A673 (cell line): ENCODE measurements around the gene ACVR1C.

Experiments
- CTCF ChIP-seq: fragments of 300-800, 200-600 bp; sonication (generic); conservative IDR thresholded peaks from 2 replicates; pipeline ENCODE4 v1.5.1; 2017; ENCODE audit warnings: low read depth, mild to moderate bottlenecking, antibody characterized with exemption, low read length, moderate library complexity, mixed read lengths
- EZH2 ChIP-seq: fragments of 200-600 bp; sonication (generic); IDR thresholded peaks from 2 replicates; pipeline ENCODE4 v1.6.1; 2017; ENCODE audit warnings: borderline replicate concordance, low read depth, mild to moderate bottlenecking, mixed read lengths, antibody characterized with exemption, low read length; ENCODE audit not compliant: poor library complexity, severe bottlenecking

DNA sequence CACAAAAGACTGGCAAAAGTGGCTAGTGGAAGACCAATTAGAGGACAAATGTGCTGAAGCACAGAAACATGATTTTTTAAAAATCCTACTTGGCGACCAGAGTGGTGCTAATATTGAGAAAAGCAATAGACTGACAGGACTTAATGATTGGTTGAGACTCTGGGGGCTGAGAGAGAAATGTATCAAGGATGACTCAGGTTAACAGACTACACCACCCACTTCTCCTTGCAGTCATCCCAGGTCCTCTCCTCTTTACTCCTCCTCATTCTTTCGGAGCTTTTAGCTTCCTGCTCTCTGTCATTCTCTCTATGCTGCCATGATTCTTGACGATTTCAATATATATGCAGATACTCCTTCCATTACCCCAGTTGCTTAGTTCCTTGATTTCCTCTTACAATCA lies 130.2 kb downstream of the ACVR1C start:
- no peak for TF ChIP-seq CTCF
- TF ChIP-seq EZH2: no peak
